Measurements from ENCODE around the gene SLC10A7. TPM values are rescaled to one million over a fixed set of nuclear protein-coding genes. Genes with fewer than 3 reads are reported as not detected.

The SLC10A7 gene
- total RNA-seq, 1 donor: 9.0 TPM

- Histone ChIP-seq H3K79me2 (ENCODE audit: insufficient read depth, low read length) (no peaks in the 10 kb centered on the region), H3K27ac (ENCODE audit: low read depth, low read length) (no peak overlapping the region), H3K4me1 (ENCODE audit: insufficient read depth, low read length) (no peaks in the 10 kb centered on the region), H3K4me3 (ENCODE audit: insufficient read depth, low read length) (no peak overlapping the region), H2AFZ (ENCODE audit: low read length) (no peak overlapping the region), H4K20me1 (ENCODE audit: insufficient read depth, low read length) (no peaks in the 10 kb centered on the region), H3K4me2 (ENCODE audit: insufficient read depth, low read length) (no peak overlapping the region), H3K27me3 (ENCODE audit: insufficient read depth, low read length) (no peaks in the 10 kb centered on the region), H3K36me3 (ENCODE audit: insufficient read depth, low read length) (no peaks in the 10 kb centered on the region), H3K9me3 (ENCODE audit: low read depth, low read length) (no peaks in the 10 kb centered on the region)
- no peak for DNase-seq (ENCODE audit: insufficient read length, low spot score, missing footprints)
- TF ChIP-seq, protein P1, sequence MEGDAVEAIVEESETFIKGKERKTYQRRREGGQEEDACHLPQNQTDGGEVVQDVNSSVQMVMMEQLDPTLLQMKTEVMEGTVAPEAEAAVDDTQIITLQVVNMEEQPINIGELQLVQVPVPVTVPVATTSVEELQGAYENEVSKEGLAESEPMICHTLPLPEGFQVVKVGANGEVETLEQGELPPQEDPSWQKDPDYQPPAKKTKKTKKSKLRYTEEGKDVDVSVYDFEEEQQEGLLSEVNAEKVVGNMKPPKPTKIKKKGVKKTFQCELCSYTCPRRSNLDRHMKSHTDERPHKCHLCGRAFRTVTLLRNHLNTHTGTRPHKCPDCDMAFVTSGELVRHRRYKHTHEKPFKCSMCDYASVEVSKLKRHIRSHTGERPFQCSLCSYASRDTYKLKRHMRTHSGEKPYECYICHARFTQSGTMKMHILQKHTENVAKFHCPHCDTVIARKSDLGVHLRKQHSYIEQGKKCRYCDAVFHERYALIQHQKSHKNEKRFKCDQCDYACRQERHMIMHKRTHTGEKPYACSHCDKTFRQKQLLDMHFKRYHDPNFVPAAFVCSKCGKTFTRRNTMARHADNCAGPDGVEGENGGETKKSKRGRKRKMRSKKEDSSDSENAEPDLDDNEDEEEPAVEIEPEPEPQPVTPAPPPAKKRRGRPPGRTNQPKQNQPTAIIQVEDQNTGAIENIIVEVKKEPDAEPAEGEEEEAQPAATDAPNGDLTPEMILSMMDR (IDR thresholded peaks at IDR 0.05; ENCODE audit: extremely low read depth, low read depth, low read length): no peak
These were observed 242.8 kb downstream of the SLC10A7 start for GRCh38 chr4:146278986-146279385.

GRCh38 chr4:146275370-146275769, 246.4 kb downstream of the SLC10A7 start:
- no peaks in the 10 kb centered on the region for H3K27me3 ChIP-seq (ENCODE audit: insufficient read depth, low read length)
- H3K4me2 ChIP-seq (ENCODE audit: insufficient read depth, low read length): no peak overlapping the region
- H3K9me3 ChIP-seq (ENCODE audit: low read depth, low read length): no peaks in the 10 kb centered on the region
- DNase-seq (ENCODE audit: insufficient read length, low spot score, missing footprints): no peak
- no peak overlapping the region for H3K4me3 ChIP-seq (ENCODE audit: insufficient read depth, low read length)
- no peak overlapping the region for H3K27ac ChIP-seq (ENCODE audit: low read depth, low read length)
- H4K20me1 ChIP-seq (ENCODE audit: insufficient read depth, low read length): no peaks in the 10 kb centered on the region
- H3K79me2 ChIP-seq (ENCODE audit: insufficient read depth, low read length): no peaks in the 10 kb centered on the region
- no peaks in the 10 kb centered on the region for H3K36me3 ChIP-seq (ENCODE audit: insufficient read depth, low read length)
- TF ChIP-seq, protein P1 (IDR thresholded peaks at IDR 0.05; ENCODE audit: extremely low read depth, low read depth, low read length): no peak
- H2AFZ ChIP-seq (ENCODE audit: low read length): no peak overlapping the region
- H3K4me1 ChIP-seq (ENCODE audit: insufficient read depth, low read length): no peaks in the 10 kb centered on the region

GRCh38 chr4:146274774-146275173, 247.0 kb downstream of the SLC10A7 start:
- Histone ChIP-seq H4K20me1 (ENCODE audit: insufficient read depth, low read length) (no peaks in the 10 kb centered on the region), H3K79me2 (ENCODE audit: insufficient read depth, low read length) (no peaks in the 10 kb centered on the region)

GRCh38 chr4:146273204-146273901, 248.4 kb downstream of the SLC10A7 start:
- no peaks in the 10 kb centered on the region for H3K79me2 ChIP-seq (ENCODE audit: insufficient read depth, low read length)
- H3K4me2 ChIP-seq (ENCODE audit: insufficient read depth, low read length): no peak overlapping the region
- no peaks in the 10 kb centered on the region for H3K27me3 ChIP-seq (ENCODE audit: insufficient read depth, low read length)
- no peaks in the 10 kb centered on the region for H4K20me1 ChIP-seq (ENCODE audit: insufficient read depth, low read length)
- H3K36me3 ChIP-seq (ENCODE audit: insufficient read depth, low read length): no peaks in the 10 kb centered on the region
- no peak overlapping the region for H3K4me3 ChIP-seq (ENCODE audit: insufficient read depth, low read length)
- DNase-seq (ENCODE audit: insufficient read length, low spot score, missing footprints): no peak
- no peak overlapping the region for H2AFZ ChIP-seq (ENCODE audit: low read length)
- H3K9me3 ChIP-seq (ENCODE audit: low read depth, low read length): no peaks in the 10 kb centered on the region
- no peak overlapping the region for H3K27ac ChIP-seq (ENCODE audit: low read depth, low read length)
- H3K4me1 ChIP-seq (ENCODE audit: insufficient read depth, low read length): no peaks in the 10 kb centered on the region
- TF ChIP-seq, protein P1 (IDR thresholded peaks at IDR 0.05; ENCODE audit: extremely low read depth, low read depth, low read length): no peak

More at GRCh38 chr4:146274774-146275173, 247.0 kb downstream of the SLC10A7 start:
- H3K36me3 ChIP-seq (ENCODE audit: insufficient read depth, low read length): no peaks in the 10 kb centered on the region
- no peak for DNase-seq (ENCODE audit: insufficient read length, low spot score, missing footprints)
- TF ChIP-seq, protein P1 (IDR thresholded peaks at IDR 0.05; ENCODE audit: extremely low read depth, low read depth, low read length): no peak
- no peaks in the 10 kb centered on the region for H3K9me3 ChIP-seq (ENCODE audit: low read depth, low read length)
- no peak overlapping the region for H3K27ac ChIP-seq (ENCODE audit: low read depth, low read length)
- H3K4me1 ChIP-seq (ENCODE audit: insufficient read depth, low read length): no peaks in the 10 kb centered on the region
- no peak overlapping the region for H3K4me3 ChIP-seq (ENCODE audit: insufficient read depth, low read length)
- no peak overlapping the region for H2AFZ ChIP-seq (ENCODE audit: low read length)
- H3K4me2 ChIP-seq (ENCODE audit: insufficient read depth, low read length): no peak overlapping the region
- no peaks in the 10 kb centered on the region for H3K27me3 ChIP-seq (ENCODE audit: insufficient read depth, low read length)
